Keratinocyte (primary cell): ENCODE results near the gene MTCL1. TPM values are rescaled to one million over a fixed set of nuclear protein-coding genes. Genes with fewer than 3 reads are reported as not detected.

Source experiments
- DNase-seq: peaks from one replicate; pipeline ENCODE4 v3.0.0-alpha.2; 2011; ENCODE audit warnings: low read depth, missing footprints, low spot score
- FAIRE-seq: peaks from 2 replicates; lab custom pipeline; 2011; peaks lifted over from hg19 to GRCh38; lab: Jason Lieb, UNC
- H2AFZ ChIP-seq: 2 replicates; pipeline ENCODE4 v1.6.0; 2012; ENCODE audit warnings: low read length, control low read depth, inconsistent platforms; ENCODE audit not compliant: control insufficient read depth
- H3K27ac ChIP-seq: 2 replicates; pipeline ENCODE4 v1.5.1; 2011; ENCODE audit warnings: low read length; ENCODE audit not compliant: control insufficient read depth, insufficient read depth
- H3K27me3 ChIP-seq: 3 replicates; pipeline ENCODE4 v1.6.0; 2011; ENCODE audit warnings: low read length; ENCODE audit not compliant: control insufficient read depth, insufficient read depth; ENCODE audit errors: extremely low read depth
- H3K36me3 ChIP-seq, 2 experiments: 2 replicates in 1 of 2; 3 replicates in 1 of 2; pipeline ENCODE4 v1.5.1; 2011; ENCODE audit warnings: low read length in 2 of 2, mild to moderate bottlenecking in 1 of 2; ENCODE audit not compliant: control insufficient read depth in 2 of 2, insufficient read depth in 2 of 2; ENCODE audit errors: extremely low read depth in 1 of 2
- H3K4me1 ChIP-seq: 3 replicates; pipeline ENCODE4 v1.5.1; 2011; ENCODE audit warnings: low read length; ENCODE audit not compliant: control insufficient read depth, insufficient read depth; ENCODE audit errors: extremely low read depth
- H3K4me2 ChIP-seq: 3 replicates; pipeline ENCODE4 v1.6.0; 2011; ENCODE audit warnings: low read depth, low read length; ENCODE audit not compliant: control insufficient read depth, insufficient read depth; ENCODE audit errors: extremely low read depth
- H3K4me3 ChIP-seq, 3 experiments: fragments of 200-600 bp in 1 of 3; sonication (generic) in 1 of 3; 2 replicates in 2 of 3; 3 replicates in 1 of 3; pipeline ENCODE4 v1.5.1; 2011 to 2016; ENCODE audit warnings: low read length in 3 of 3, mild to moderate bottlenecking in 3 of 3, control low read depth in 2 of 3, inconsistent platforms in 1 of 3, low read depth in 1 of 3, mixed read lengths in 1 of 3, mixed run types in 1 of 3, moderate library complexity in 1 of 3; ENCODE audit not compliant: control insufficient read depth in 2 of 3, insufficient read depth in 2 of 3; ENCODE audit errors: extremely low read depth in 1 of 3
- H3K79me2 ChIP-seq: 2 replicates; pipeline ENCODE4 v1.6.0; 2012; ENCODE audit warnings: low read length; ENCODE audit not compliant: control insufficient read depth, insufficient read depth
- H3K9ac ChIP-seq: 3 replicates; pipeline ENCODE4 v1.6.0; 2011; ENCODE audit warnings: low read length; ENCODE audit not compliant: control insufficient read depth, insufficient read depth; ENCODE audit errors: extremely low read depth
- H3K9me1 ChIP-seq: 3 replicates; pipeline ENCODE4 v1.6.0; 2011; ENCODE audit warnings: low read length; ENCODE audit not compliant: control insufficient read depth, insufficient read depth; ENCODE audit errors: extremely low read depth
- H3K9me3 ChIP-seq: 2 replicates; pipeline ENCODE4 v1.5.1; 2012; ENCODE audit warnings: low read depth, low read length; ENCODE audit not compliant: control insufficient read depth
- H4K20me1 ChIP-seq: 3 replicates; pipeline ENCODE4 v1.6.0; 2011; ENCODE audit warnings: low read length; ENCODE audit not compliant: control insufficient read depth, insufficient read depth; ENCODE audit errors: extremely low read depth
- EZH2 ChIP-seq: IDR thresholded peaks from one replicate; pipeline ENCODE4 v1.6.1; 2012; ENCODE audit warnings: inconsistent platforms, mild to moderate bottlenecking, low read length, moderate library complexity
- dilution Hi-C: fragments of 300-500 bp; cut with MboI; formaldehyde crosslinking; loops from one replicate; pipeline ENCODE4 v1.7.0; 2020; ENCODE audit warnings: low sequenced_read_pairs; ENCODE audit not compliant: extremely low pct_ligation_motif_present
- polyA plus RNA-seq, 5 experiments: library from polyadenylated mRNA; depleted of rRNA in 3 of 5; stranded (reverse) in 3 of 5; stranded (forward) in 1 of 5; unstranded in 1 of 5; fragments of >200 nt; gene quantifications; 1 replicate in 1 of 5; 2 replicates in 3 of 5; 3 replicates in 1 of 5; pipeline versions ENCODE4 v1.2.1 to v1.2.3, GENCODE V29; 2011 to 2012; ENCODE audit warnings: missing spikeins in 2 of 5, low read depth in 1 of 5, low replicate concordance in 1 of 5
- TF ChIP-seq, protein P1 (sequence below), 3 experiments: IDR thresholded peaks in 1 of 3; conservative IDR thresholded peaks in 1 of 3; optimal IDR thresholded peaks in 1 of 3; 2 replicates in 2 of 3; 3 replicates in 1 of 3; pipeline versions ENCODE3 to v1.5.1; 2011; ENCODE audit warnings: low read length in 3 of 3, mild to moderate bottlenecking in 3 of 3, moderate library complexity in 2 of 3, control low read depth in 1 of 3, inconsistent platforms in 1 of 3; ENCODE audit not compliant: insufficient read depth in 2 of 3; ENCODE audit errors: extremely low read depth in 1 of 3

The MTCL1 gene
- polyA plus RNA-seq, 1 donor (not counting 4 experiments of a cell fraction or from before 2014, with no cell fraction given), result 15.4 TPM

DNA sequence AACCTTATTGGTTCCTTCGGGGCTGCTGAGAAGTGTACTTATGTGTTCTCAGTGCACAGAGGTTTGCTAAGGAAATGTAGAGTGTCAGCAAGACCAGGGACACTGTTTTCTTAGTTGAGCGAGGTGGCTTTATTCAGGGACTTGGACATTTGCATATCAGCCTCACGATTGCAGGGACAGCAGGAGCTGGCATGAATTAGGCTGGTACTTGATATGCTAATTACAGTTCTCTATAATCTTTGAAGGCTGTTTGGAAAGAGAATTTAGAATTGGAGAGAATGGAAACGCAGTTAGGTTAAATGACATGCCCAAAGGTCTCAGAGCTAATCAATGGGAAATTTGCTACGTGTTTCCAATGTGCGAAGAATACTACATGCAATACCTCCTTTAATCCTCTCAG is 18.7 kb upstream of the MTCL1 start:
- TF ChIP-seq, protein P1, sequence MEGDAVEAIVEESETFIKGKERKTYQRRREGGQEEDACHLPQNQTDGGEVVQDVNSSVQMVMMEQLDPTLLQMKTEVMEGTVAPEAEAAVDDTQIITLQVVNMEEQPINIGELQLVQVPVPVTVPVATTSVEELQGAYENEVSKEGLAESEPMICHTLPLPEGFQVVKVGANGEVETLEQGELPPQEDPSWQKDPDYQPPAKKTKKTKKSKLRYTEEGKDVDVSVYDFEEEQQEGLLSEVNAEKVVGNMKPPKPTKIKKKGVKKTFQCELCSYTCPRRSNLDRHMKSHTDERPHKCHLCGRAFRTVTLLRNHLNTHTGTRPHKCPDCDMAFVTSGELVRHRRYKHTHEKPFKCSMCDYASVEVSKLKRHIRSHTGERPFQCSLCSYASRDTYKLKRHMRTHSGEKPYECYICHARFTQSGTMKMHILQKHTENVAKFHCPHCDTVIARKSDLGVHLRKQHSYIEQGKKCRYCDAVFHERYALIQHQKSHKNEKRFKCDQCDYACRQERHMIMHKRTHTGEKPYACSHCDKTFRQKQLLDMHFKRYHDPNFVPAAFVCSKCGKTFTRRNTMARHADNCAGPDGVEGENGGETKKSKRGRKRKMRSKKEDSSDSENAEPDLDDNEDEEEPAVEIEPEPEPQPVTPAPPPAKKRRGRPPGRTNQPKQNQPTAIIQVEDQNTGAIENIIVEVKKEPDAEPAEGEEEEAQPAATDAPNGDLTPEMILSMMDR (optimal IDR thresholded peaks at IDR 0.05 in 1 of 3, IDR thresholded peaks at IDR 0.05 in 1 of 3, conservative IDR thresholded peaks at IDR 0.05 in 1 of 3; ENCODE audit: extremely low read depth in 1 of 3, insufficient read depth in 2 of 3, low read length in 3 of 3), result no peak
- no peak for TF ChIP-seq EZH2
- Histone ChIP-seq H3K36me3 (no peaks in the 10 kb centered on the region), H3K27ac (peak overlapping the region; percentile 97), H3K9me3 (no peaks in the 10 kb centered on the region), H3K4me2 (no peak overlapping the region), H3K4me1 (peaks cover 21% of the 10 kb centered on the region), H3K79me2 (no peaks in the 10 kb centered on the region), H3K9me1 (no peaks in the 10 kb centered on the region), H3K4me3 (no peak overlapping the region), H2AFZ (no peak overlapping the region), H4K20me1 (no peaks in the 10 kb centered on the region), H3K27me3 (no peaks in the 10 kb centered on the region), H3K9ac (no peak overlapping the region)
- no peak for FAIRE-seq
- dilution Hi-C loops, result no loop called here
- DNase-seq, result no peak

DNA sequence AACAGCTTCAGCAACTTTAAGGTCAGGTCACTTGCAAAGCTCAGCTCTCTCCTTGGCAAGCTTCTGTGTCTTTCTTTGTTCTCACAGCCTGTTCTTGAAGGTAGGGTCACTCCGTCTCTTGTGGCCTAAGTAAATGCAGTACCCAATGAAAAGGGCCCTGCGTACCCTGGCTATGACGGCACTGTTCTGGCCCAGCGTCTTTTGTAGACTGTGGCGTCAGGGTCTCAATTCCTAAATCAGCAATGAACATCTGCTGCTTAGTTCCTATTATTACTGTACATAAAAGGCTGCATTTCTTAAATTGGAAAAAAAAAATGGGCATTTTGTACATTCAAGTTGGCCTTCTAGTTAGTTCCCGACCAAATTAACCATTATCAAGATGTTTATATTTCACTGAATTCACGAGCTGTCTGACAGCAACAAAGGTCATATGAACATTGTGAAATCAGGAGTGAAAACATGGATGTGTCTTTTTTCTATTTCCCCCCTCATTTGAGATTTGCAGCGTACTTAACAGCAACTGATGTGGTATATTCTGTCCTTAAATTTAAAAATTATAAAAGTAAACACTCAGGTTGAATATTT is 17.0 kb upstream of the MTCL1 start:
- Histone ChIP-seq H3K79me2 (no peaks in the 10 kb centered on the region), H4K20me1 (no peaks in the 10 kb centered on the region), H3K9me3 (no peaks in the 10 kb centered on the region), H3K27ac (no peak overlapping the region), H3K4me1 (peaks cover 21% of the 10 kb centered on the region), H2AFZ (no peak overlapping the region), H3K9ac (no peak overlapping the region), H3K9me1 (no peaks in the 10 kb centered on the region), H3K36me3 (no peaks in the 10 kb centered on the region), H3K4me3 (no peak overlapping the region), H3K4me2 (no peak overlapping the region), H3K27me3 (no peaks in the 10 kb centered on the region)
- FAIRE-seq, result no peak
- no peak for DNase-seq
- no peak for TF ChIP-seq EZH2
- TF ChIP-seq, protein P1 (optimal IDR thresholded peaks at IDR 0.05 in 1 of 3, IDR thresholded peaks at IDR 0.05 in 1 of 3, conservative IDR thresholded peaks at IDR 0.05 in 1 of 3; ENCODE audit: extremely low read depth in 1 of 3, insufficient read depth in 2 of 3, low read length in 3 of 3), result no peak
- dilution Hi-C loops, result no loop called here
